ENCODE results near the gene PDXK.
A peak's percentile ranks its signal among the peaks of the same experiment; 100 is the strongest.
"Not testable (repeated sequence)": the region's sequence is repeated elsewhere in the genome, so short reads cannot be mapped to it uniquely, and the experiment has no call there.

The PDXK gene

GRCh38 chr21:43718872-43719747 lies at the start of gene PDXK:
TSS of gene PDXK (plus strand) at chr21:43719129. CDS start at chr21:43719295, 166 bp downstream.
- peak within 1 kb of the TSS; percentile 95 for H3K4me3 ChIP-seq
- no peak for TF ChIP-seq CTCF (IDR thresholded peaks at IDR 0.05)
- no peak for DNase-seq (ENCODE audit: low spot score)
- H3K27ac ChIP-seq: peak within 1 kb of the TSS; percentile 82 to 91

- TF ChIP-seq CTCF (IDR thresholded peaks at IDR 0.05): no peak
- H3K4me3 ChIP-seq: no peak overlapping the region
- no peak for DNase-seq (ENCODE audit: low spot score)
These were observed 48.9 kb upstream of the PDXK start for GRCh38 chr21:43669828-43670605.

GRCh38 chr21:43675871-43676270 lies 43.1 kb upstream of the PDXK start:
- H3K27ac ChIP-seq: no peak overlapping the region
- no peak for TF ChIP-seq CTCF (IDR thresholded peaks at IDR 0.05)
- no peak for DNase-seq (ENCODE audit: low spot score)
- H3K4me3 ChIP-seq: no peak overlapping the region

More at GRCh38 chr21:43669828-43670605, 48.9 kb upstream of the PDXK start:
- no peak overlapping the region for H3K27ac ChIP-seq

- TF ChIP-seq CTCF (IDR thresholded peaks at IDR 0.05): no peak
- Histone ChIP-seq H3K4me3 (no peak overlapping the region), H3K27ac (no peak overlapping the region)
- no peak for DNase-seq (ENCODE audit: low spot score)
These were observed 42.5 kb upstream of the PDXK start for GRCh38 chr21:43676391-43676790.

GRCh38 chr21:43679951-43680350 lies 39.0 kb upstream of the PDXK start:
- H3K27ac ChIP-seq: no peak overlapping the region
- no peak overlapping the region for H3K4me3 ChIP-seq
- no peak for TF ChIP-seq CTCF (IDR thresholded peaks at IDR 0.05)
- DNase-seq (ENCODE audit: low spot score): no peak

GRCh38 chr21:43680421-43680820 lies 38.5 kb upstream of the PDXK start:
- not testable (repeated sequence) for H3K4me3 ChIP-seq; DNase-seq (ENCODE audit: low spot score); H3K27ac ChIP-seq

GRCh38 chr21:43681650-43682049 lies 37.3 kb upstream of the PDXK start:
- DNase-seq (ENCODE audit: low spot score): no peak
- Histone ChIP-seq H3K27ac (no peak overlapping the region), H3K4me3 (no peak overlapping the region)
- no peak for TF ChIP-seq CTCF (IDR thresholded peaks at IDR 0.05)
